Hepatocyte (in vitro differentiated cells): ENCODE measurements around the gene CTNNA3. TPM values are rescaled to one million over a fixed set of nuclear protein-coding genes. Genes with fewer than 3 reads are reported as not detected.

Source experiments
- DNase-seq: peaks from one replicate; pipeline ENCODE4 v3.0.0-alpha.2; 2016; ENCODE audit warnings: low spot score
- H2AFZ ChIP-seq: fragments of 200-600 bp; sonication (generic); 2 replicates; pipeline ENCODE4 v1.6.0; 2016; ENCODE audit warnings: antibody characterized with exemption, mild to moderate bottlenecking
- H3K27ac ChIP-seq: fragments of 200-600 bp; sonication (generic); 2 replicates; pipeline ENCODE4 v1.5.1; 2016; ENCODE audit warnings: mild to moderate bottlenecking
- H3K27me3 ChIP-seq: fragments of 200-600 bp; sonication (generic); 2 replicates; pipeline ENCODE4 v1.6.1; 2016
- H3K36me3 ChIP-seq: fragments of 200-600 bp; sonication (generic); replicated peaks from 2 replicates; pipeline ENCODE4 v1.5.1; 2016; ENCODE audit warnings: low read depth; ENCODE audit not compliant: insufficient read depth
- H3K4me1 ChIP-seq: fragments of 200-600 bp; sonication (generic); 2 replicates; pipeline ENCODE4 v1.5.1; 2016; ENCODE audit warnings: mild to moderate bottlenecking, moderate library complexity; ENCODE audit not compliant: insufficient read depth
- H3K4me2 ChIP-seq: fragments of 200-600 bp; sonication (generic); 2 replicates; pipeline ENCODE4 v1.6.0; 2016
- H3K4me3 ChIP-seq: fragments of 200-600 bp; sonication (generic); 2 replicates; pipeline ENCODE4 v1.5.1; 2016; ENCODE audit warnings: mild to moderate bottlenecking
- H3K79me2 ChIP-seq: fragments of 200-600 bp; sonication (generic); 2 replicates; pipeline ENCODE4 v1.6.0; 2017; ENCODE audit warnings: mild to moderate bottlenecking
- H3K9me2 ChIP-seq: fragments of 200-600 bp; sonication (generic); replicated peaks from 2 replicates; pipeline ENCODE4 v1.6.0; 2017; ENCODE audit warnings: mild to moderate bottlenecking; ENCODE audit not compliant: insufficient read depth
- H3K9me3 ChIP-seq: fragments of 200-600 bp; sonication (generic); 2 replicates; pipeline ENCODE4 v1.5.1; 2016; ENCODE audit warnings: low read depth, mild to moderate bottlenecking
- H4K20me1 ChIP-seq: fragments of 200-600 bp; sonication (generic); 2 replicates; pipeline ENCODE4 v1.6.0; 2016; ENCODE audit warnings: mild to moderate bottlenecking; ENCODE audit not compliant: insufficient read depth, poor library complexity, severe bottlenecking
- EZH2 ChIP-seq: fragments of 200-600 bp; sonication (generic); IDR thresholded peaks from 2 replicates; pipeline ENCODE4 v1.6.1; 2016; ENCODE audit warnings: antibody characterized with exemption, mild to moderate bottlenecking, borderline replicate concordance
- EZH2phosphoT487 ChIP-seq: fragments of 200-600 bp; sonication (generic); IDR thresholded peaks from one replicate; pipeline ENCODE4 v1.6.1; 2018; ENCODE audit warnings: antibody characterized with exemption, mild to moderate bottlenecking, low read depth, moderate library complexity; ENCODE audit not compliant: unreplicated experiment, severe bottlenecking
- WGBS: methylation state at CpG from one replicate; pipeline ENCODE4 v1.1.6; 2016; ENCODE audit warnings: low lambda C conversion rate; ENCODE audit errors: missing lambda C conversion rate; 5-methylcytosine and 5-hydroxymethylcytosine counted together
- polyA plus RNA-seq: library from polyadenylated mRNA; unstranded; fragments of >200 nt; fragmentation: Nextera tagmentation; extraction: Ambion mirVana; gene quantifications from 2 replicates; pipeline ENCODE4 v1.2.1, GENCODE V29; 2016
- total RNA-seq: library from RNA; depleted of rRNA; stranded (reverse); fragments of >200 nt; gene quantifications from 2 replicates; pipeline ENCODE4 v1.2.3, GENCODE V29; 2014
- TF ChIP-seq, protein P1 (sequence below): fragments of 200-600 bp; sonication (generic); IDR thresholded peaks from 2 replicates; pipeline ENCODE4 v1.5.1; 2016; ENCODE audit warnings: antibody characterized with exemption, mild to moderate bottlenecking; ENCODE audit not compliant: poor library complexity

Gene CTNNA3
- total and polyA plus RNA-seq, 2 experiments from 2014 or later, result 12.9 to 25.9 TPM

DNA sequence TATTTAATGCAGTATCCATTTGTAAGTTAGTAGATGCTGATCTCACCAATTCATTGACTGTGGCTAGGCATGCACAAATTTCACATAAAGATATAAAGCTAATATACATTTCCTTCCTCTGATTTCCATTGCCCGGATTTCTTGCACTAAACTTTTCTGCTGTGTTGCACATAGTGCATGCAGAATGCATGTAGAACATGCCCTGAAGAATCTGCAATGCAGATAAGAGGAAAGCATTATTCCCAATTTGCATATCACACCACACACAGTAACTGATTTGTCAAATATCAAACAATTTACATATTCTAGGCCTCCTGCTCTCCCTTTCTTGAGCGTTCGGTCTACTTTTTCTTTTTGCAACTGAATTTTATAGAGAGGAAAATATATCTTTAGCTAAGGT lies 646.0 kb downstream of the CTNNA3 start:
- 86% methylated on average over 3 of the region's 3 CpGs for WGBS

GRCh38 chr10:67046507-67046906 lies 649.5 kb downstream of the CTNNA3 start:
- H3K4me2 ChIP-seq, result no peak overlapping the region
- H3K9me3 ChIP-seq, result no peaks in the 10 kb centered on the region
- no peak overlapping the region for H2AFZ ChIP-seq
- 77% methylated on average over 3 of the region's 3 CpGs for WGBS
- H3K27me3 ChIP-seq, result no peaks in the 10 kb centered on the region
- no peak for TF ChIP-seq EZH2
- TF ChIP-seq, protein P1, sequence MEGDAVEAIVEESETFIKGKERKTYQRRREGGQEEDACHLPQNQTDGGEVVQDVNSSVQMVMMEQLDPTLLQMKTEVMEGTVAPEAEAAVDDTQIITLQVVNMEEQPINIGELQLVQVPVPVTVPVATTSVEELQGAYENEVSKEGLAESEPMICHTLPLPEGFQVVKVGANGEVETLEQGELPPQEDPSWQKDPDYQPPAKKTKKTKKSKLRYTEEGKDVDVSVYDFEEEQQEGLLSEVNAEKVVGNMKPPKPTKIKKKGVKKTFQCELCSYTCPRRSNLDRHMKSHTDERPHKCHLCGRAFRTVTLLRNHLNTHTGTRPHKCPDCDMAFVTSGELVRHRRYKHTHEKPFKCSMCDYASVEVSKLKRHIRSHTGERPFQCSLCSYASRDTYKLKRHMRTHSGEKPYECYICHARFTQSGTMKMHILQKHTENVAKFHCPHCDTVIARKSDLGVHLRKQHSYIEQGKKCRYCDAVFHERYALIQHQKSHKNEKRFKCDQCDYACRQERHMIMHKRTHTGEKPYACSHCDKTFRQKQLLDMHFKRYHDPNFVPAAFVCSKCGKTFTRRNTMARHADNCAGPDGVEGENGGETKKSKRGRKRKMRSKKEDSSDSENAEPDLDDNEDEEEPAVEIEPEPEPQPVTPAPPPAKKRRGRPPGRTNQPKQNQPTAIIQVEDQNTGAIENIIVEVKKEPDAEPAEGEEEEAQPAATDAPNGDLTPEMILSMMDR, result no peak
- no peak for TF ChIP-seq EZH2phosphoT487
- no peaks in the 10 kb centered on the region for H3K36me3 ChIP-seq
- no peaks in the 10 kb centered on the region for H3K79me2 ChIP-seq
- H3K4me3 ChIP-seq, result no peak overlapping the region
- no peaks in the 10 kb centered on the region for H3K9me2 ChIP-seq
- DNase-seq, result no peak
- peaks cover 4% of the 10 kb centered on the region for H3K4me1 ChIP-seq
- H3K27ac ChIP-seq, result no peak overlapping the region
- no peaks in the 10 kb centered on the region for H4K20me1 ChIP-seq

More for the DNA sequence above, 646.0 kb downstream of the CTNNA3 start:
- H3K27me3 ChIP-seq, result no peaks in the 10 kb centered on the region
- TF ChIP-seq, protein P1, result no peak
- no peak for TF ChIP-seq EZH2
- no peak for TF ChIP-seq EZH2phosphoT487
- no peaks in the 10 kb centered on the region for H3K79me2 ChIP-seq
- no peak overlapping the region for H2AFZ ChIP-seq
- no peak for DNase-seq
- no peaks in the 10 kb centered on the region for H3K9me3 ChIP-seq
- H3K4me1 ChIP-seq, result peaks cover 4% of the 10 kb centered on the region
- no peak overlapping the region for H3K4me3 ChIP-seq
- H3K4me2 ChIP-seq, result no peak overlapping the region
- H4K20me1 ChIP-seq, result no peaks in the 10 kb centered on the region
- H3K9me2 ChIP-seq, result no peaks in the 10 kb centered on the region
- H3K27ac ChIP-seq, result no peak overlapping the region
- H3K36me3 ChIP-seq, result no peaks in the 10 kb centered on the region

DNA sequence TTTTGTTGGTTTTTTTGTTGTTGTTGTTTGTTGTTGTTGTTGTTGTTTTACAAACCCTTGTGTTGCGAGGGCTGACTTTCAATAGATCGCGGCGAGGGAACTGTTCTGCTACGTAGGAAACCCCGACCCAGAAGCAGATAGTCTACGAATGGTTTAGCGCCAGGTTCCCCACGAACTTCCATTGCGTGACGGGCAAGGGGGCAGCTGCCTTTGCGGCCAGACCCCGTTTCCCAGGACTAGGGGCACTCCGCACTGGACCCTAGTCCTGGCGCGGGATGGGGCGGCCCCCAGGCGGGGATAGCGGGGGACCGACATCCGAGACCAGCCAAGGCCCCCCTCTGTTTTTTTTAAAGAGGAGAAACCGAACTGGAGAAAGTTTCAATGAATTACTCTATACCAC lies 650.6 kb downstream of the CTNNA3 start:
- Histone ChIP-seq H3K9me3 (no peaks in the 10 kb centered on the region), H3K4me3 (no peak overlapping the region), H4K20me1 (no peaks in the 10 kb centered on the region), H3K4me2 (no peak overlapping the region), H3K36me3 (no peaks in the 10 kb centered on the region), H3K4me1 (peaks cover 4% of the 10 kb centered on the region), H3K27ac (no peak overlapping the region), H3K9me2 (no peaks in the 10 kb centered on the region), H2AFZ (no peak overlapping the region), H3K79me2 (no peaks in the 10 kb centered on the region), H3K27me3 (no peaks in the 10 kb centered on the region)
- WGBS, result 96% methylated on average over 22 of the region's 22 CpGs
- no peak for DNase-seq
- TF ChIP-seq EZH2, result no peak
- TF ChIP-seq, protein P1, result no peak

GRCh38 chr10:67043041-67043440 lies 653.0 kb downstream of the CTNNA3 start:
- Histone ChIP-seq H4K20me1 (no peaks in the 10 kb centered on the region), H2AFZ (no peak overlapping the region), H3K9me2 (no peaks in the 10 kb centered on the region), H3K4me2 (no peak overlapping the region), H3K36me3 (no peaks in the 10 kb centered on the region), H3K4me1 (no peaks in the 10 kb centered on the region), H3K27ac (no peak overlapping the region), H3K4me3 (no peak overlapping the region), H3K79me2 (no peaks in the 10 kb centered on the region), H3K27me3 (no peaks in the 10 kb centered on the region), H3K9me3 (no peaks in the 10 kb centered on the region)
- TF ChIP-seq, protein P1, result no peak
- TF ChIP-seq EZH2 (no peak), EZH2phosphoT487 (no peak)
- no peak for DNase-seq
